HG03439 (cell line): ENCODE data around the gene DAND5.

Experiments
- ATAC-seq: cut with Tn5 transposase; IDR thresholded peaks from one replicate; pipeline ENCODE4 v1.9.1; 2021; ENCODE audit warnings: mild to moderate bottlenecking, moderate library complexity; ENCODE audit not compliant: unreplicated experiment

DAND5 gene

DNA sequence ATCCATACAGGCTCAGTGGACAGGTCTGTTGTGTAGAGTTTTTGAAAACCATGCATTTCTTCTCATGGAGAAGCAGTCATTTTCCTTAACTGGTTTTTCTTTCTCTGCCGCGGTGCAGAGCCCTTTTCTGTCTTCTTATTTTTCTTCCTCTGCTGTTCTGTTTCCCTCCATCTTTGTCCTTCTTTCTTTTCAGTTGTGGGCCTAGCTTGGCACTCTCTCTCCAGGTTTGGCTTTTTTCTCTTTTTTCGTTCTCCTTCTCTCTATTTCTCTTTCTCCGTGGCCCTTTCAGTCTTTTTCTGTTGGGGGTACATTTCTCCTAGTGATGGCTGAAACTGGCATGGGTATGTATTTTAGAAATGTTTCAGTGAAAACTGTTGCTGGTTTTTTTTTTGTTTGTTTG lies 50.0 kb downstream of the DAND5 start:
- ATAC-seq = no peak

DNA sequence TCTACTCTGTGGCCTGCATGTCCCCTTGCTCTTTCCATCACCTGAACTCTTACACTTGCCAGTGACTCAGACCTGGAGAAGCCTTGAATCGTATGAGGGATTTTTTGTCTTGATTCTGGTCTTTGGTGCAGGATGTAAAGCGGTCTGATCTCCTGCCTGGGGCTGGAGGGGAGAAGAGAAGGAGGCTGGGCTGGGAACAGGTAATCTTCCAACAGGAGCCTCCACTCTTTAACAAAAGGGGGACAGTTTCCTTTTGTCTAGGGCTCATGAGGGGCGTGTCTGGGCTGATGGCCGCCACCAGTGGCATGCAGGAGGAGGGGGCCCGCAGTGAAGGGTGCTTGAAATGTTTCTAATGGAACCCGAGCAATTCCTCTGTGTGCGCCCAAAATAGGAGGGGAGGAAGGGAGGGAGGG lies 50.6 kb downstream of the DAND5 start:
- no peak for ATAC-seq

DNA sequence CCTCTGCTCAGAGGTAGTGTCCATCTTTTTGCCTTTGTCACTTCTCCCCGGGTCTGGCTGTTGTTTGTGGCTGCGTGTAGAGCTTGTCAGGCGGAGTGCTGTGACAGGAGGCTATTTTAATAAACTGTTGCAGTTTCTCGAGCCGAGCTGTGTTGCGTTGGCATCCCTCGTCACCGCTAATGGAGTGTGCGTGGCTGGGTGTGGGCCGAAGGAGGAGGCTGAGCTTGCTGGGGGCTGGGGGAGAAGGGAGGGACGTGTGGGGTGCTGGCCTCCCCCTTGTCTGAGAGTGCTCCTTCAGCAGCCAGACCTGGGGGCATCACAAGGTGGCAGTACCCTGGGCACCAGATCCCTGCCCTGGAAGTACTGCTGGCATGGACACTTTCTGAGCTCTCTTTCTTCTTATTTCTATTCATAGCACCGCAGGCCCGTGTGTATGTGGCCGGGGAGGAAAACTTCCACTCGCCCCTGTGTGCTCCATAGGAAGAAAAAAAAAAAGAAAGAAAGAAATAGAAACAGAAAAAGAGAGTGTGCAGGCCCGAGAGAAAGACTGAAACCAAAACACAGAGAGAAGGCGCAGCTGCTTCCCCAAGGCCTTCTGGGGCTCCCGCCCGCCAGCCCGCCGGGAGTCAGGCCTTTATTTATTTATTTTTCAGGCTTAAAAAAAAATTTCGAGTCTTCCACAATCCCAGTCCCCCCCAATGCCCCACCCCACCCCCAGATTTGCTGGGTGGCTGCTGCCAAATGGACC lies 52.9 kb downstream of the DAND5 start:
- ATAC-seq = no peak

DNA sequence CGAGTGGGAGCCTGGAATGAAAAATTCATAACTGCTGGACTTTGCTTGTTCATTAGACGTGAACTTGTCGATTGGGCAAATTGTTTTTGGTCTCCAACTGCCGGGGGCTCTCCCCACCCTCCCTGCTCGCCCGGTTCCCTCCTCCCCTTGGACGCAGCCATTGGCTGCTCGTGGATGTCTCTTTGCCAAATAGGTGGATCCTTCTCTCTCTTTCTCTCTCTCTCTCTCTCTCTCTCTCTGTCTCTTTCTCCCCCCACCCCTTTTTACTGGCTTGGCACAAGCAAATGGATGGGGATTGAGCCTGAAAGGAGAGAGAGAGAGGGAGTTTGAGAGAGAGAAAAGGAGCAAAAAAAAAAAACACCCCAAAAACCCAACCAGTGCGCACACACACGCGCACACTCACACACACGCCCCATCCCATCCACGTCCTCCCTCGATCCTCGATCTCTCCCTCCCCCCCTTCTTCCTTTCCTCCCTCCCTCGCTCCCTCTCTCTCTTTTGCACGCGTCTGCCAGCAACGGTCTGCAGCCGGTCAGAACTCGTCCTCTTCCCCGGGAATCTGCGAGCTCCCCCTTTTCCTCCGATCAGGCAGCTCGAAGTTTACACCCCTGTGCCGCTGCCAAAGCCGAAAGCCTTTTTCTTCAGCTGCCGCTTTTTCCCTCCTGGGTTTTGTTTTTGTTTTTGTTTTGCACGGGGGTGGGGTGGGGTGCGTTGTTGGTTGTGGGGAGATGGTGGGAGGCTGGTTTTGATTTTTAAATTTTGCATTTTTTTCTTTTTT lies 53.7 kb downstream of the DAND5 start:
- no peak for ATAC-seq

DNA sequence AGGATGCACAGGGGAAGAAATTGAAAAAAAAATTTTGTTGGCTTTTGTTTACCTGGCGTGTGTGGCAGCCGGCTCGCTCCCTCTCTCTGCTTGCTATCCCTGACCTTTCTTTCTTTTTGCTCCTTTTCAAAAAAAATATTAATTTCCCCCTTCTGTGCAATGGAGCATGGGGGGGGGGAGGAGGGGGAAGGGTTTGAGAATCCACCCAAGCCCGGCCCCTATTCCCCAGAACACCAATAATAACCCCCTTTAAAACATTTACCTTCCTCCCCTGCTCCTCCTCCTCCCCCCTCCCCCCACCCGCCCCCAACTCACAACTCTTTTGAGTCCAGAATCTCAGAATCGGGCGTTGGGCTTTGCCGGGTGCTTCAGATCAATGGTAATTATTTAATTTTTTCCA lies 54.3 kb downstream of the DAND5 start:
- no peak for ATAC-seq
